GM21529 (cell line): ENCODE results near the gene TMEM158.

Source experiments
- ATAC-seq: cut with Tn5 transposase; IDR thresholded peaks from one replicate; pipeline ENCODE4 v1.9.1; 2021; ENCODE audit not compliant: unreplicated experiment

Gene TMEM158

GRCh38 chr3:45234250-45234649 is 8.2 kb upstream of the TMEM158 start:
- ATAC-seq, result no peak

- ATAC-seq, result no peak
Measured at GRCh38 chr3:45232521-45232920, 6.4 kb upstream of the TMEM158 start.

GRCh38 chr3:45227946-45228345 is 1.9 kb upstream of the TMEM158 start:
- no peak for ATAC-seq

DNA sequence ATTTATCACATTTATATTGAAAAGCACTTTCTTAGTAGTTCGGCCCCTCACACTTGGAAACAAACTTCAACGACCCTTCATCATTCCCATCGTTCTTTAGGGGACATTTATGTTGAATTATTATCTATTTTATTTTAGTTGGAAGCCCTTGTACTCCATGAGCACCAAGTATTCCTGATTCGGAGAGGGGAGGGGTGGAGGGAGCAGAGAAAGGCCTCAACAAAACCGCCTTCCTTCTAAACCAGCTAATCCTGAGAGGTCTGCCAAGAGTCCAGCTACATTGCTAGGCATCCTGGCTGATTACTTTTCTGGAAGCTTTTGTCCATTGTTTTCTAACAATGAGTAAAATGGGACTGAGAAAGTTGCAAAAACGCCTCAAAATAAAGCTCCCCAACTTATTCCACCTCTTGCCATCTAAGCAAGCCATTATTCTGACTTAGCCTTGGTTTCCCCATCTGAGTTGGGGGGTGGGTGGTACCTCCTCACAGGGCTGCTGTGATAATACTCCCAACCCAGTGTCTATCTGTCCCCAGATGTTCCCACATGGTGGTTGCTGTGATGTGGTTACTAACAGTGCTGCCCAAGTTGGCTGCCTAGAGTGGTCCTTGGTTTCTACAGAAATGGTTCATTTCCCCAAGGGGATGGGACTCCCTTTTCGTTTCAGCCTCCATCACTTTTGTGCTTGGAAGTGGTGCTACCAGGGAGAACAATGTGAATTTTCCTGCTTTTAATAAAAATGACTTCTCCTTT is 1.2 kb upstream of the TMEM158 start:
- ATAC-seq, result no peak

DNA sequence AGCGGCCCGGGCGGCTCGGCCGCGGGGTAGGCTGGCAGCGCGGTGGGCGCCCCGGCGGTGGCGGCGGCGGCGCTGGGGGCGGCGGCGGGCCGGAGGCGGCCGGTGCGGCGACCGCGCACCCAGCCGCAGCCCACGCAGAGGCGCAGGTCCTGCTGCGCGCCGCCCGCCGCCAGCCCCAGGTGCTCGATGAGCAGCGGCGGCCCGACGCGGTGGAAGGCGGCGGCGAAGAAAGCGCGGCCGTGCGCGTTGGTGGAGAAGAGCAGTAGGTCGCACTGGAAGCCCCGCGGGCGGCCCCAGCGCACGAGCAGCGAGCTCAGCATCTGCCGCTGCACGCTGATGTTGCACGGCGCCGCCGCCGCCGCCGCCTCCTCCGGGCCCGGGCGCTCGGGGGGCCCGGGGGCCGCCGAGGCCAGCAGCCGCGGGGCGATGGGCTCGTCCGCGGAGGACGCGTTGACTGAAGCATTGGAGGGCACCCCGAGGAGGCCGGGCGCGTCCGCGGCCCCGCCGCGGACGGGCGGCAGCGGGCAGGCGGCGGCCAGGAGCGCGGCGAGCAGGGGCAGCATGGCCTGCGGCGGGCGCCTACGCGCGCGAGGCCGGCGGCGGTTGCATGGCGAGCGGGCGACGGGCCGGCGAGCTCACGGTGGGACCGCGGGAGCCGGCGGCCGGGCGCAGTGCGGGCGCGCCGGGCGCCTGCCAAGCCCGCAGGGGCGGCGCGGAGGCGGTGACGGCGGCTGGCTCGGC is 452 bp downstream of the TMEM158 start:
- ATAC-seq, result peak; percentile 37

DNA sequence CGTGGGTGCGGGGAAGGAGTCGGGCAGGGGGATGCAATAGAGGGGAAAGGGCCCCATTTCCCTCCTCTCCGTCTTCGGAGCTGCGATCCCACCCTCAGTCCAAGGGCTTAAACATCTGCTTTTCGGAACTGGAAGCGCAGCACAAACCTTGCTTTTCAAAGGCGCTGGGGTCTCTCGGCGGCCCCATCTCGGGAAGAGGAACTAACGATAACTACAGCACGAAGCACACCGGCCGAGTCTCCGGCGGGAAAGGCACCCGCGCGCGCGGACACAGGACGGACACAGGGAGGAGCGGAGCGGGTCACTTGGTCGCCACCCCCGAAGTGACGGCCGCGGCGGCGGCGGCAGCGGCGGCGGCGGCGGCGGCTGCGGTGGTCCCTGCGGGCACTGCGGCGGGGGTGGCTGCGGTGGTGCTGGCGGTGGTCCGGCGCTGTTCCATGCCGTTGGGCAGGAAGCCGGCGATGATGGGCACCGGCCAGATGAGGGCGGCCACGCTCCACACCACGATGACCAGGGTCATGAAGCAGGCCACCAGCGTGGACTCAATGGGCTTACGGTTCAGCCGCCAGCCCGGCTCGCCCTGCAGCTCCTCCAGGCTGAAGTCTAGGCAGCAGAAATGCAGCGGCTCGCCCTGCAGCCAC is 1.1 kb downstream of the TMEM158 start:
- ATAC-seq, result peak; percentile 39

DNA sequence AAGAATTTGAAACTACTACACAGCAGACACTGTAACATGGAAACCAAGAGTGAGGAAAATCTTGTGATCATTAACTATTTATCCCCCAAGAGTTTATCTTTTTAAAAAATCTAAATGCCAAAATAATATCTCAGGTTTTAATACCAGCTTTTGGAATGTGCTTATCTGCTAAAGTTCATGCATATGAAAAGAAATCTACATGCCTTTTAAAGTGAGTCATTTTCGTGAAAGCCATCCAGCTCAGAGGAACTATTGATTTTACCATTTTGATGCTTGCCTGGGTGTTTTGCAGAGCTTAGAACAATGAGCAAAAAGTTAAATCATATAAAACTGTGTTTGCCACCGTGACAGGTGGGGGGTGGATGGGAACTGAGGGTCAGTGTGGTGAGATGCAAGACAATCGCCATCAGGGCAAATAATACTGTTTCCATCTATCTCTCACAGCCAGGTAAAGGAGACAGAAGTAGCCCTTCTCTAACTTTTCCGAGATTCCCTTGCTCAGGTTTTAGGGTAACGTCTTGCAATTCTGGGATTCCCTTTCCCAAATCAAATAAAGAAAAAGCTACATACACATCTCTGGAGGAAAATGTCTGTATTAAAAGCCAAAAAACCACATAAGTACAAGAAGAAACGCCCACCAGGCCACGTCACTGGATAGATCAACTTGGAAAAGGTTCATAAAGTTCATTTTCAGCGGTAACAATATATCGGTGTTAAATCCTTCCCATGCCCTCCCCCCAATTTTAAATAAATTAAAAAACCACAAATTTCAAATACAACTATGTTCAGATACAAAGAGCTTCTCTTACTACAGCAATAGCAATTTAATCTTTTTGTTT is 2.0 kb downstream of the TMEM158 start:
- no peak for ATAC-seq

DNA sequence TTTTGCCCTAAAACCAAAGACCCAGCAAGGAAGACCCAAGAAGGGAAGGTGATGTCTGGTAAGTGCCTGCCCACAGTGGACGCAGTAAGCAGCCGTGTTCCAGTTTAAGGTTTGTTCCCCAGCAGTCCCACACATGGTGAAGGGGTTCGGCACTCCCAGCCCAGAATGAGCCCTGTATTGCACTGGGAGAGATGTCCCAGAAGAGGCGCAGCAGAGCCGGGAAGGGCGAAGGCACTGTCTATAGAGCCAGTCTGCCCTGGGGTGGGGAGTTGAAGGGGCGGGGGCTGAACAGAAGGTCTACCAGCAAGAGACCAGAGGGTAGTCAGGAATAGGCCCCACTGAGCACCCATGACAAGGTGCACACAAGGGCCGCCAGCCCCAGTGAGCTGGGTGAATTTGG is 6.4 kb downstream of the TMEM158 start:
- no peak for ATAC-seq

DNA sequence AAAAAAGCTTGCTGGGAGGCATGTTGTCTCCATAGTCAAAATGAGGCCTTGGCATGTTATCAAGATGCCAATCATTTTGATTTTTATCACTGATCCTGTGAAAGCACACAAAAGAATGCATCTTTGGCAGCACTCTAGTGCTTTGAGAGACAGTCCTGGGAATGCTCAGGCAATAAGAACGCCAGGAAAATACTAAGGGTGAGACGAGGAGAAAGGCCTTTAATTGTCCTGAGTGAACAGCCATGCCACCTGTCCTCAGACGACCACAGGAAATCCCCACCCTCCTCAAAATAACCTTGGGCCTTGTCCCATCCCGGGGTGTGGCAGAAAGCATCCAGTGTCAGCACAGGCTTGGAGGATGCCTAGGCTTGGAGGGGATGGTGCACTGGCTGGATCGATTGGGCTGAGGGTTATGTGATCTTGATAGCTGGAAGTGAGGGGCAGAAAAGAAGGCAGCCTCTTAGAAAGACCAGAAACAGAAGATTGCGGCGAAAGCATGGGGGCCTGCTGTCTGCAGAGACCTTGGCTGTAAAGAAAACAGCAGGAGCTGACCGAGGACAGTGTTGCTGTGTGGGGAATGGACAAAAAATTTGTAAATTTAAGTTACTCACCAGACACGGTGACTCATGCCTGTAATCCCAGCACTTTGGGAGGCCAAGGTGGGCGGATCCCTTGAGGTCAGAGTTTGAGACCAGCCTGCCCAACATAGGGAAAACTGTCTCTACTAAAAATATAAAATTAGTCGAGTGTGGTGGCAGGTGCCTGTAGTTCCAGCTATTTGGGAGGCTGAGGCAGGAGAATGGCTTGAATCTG is 7.3 kb downstream of the TMEM158 start:
- ATAC-seq, result no peak

GRCh38 chr3:45216021-45216609 is 10.0 kb downstream of the TMEM158 start:
- no peak for ATAC-seq

- ATAC-seq, result no peak
Measured at GRCh38 chr3:45215466-45215865, 10.6 kb downstream of the TMEM158 start.

DNA sequence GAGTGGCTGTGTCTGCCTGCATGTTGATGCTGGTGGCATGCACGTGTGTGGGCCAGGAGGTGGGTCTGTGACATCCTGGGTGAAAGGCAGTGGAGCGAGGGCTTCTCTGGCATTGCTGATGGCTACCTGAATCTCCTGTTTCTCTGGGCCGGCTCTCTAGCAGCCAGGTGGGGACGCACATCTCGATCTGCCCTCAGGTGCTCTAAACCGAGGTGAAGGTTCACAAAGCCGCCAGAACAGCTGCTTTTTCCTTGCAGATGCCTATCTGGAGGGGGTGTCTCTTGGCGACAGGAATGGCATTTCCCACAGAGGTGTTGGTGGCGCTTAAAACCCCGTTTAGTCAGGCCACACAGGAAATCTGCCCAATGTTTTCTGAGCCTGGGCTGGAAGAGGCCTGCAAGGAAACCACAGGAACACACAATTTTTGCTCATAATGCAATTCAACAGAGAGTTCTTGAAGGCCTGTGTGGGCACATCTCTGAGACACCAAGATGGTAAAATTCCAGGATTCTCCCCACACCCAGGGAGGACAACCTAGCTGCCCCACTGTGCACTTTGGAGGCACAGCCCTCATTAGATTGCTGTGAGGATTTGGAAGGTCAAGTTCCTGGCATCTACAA is 11.9 kb downstream of the TMEM158 start:
- no peak for ATAC-seq

GRCh38 chr3:45212095-45212468 is 14.0 kb downstream of the TMEM158 start:
- no peak for ATAC-seq

- no peak for ATAC-seq
Measured at GRCh38 chr3:45211466-45212094, 14.5 kb downstream of the TMEM158 start.

DNA sequence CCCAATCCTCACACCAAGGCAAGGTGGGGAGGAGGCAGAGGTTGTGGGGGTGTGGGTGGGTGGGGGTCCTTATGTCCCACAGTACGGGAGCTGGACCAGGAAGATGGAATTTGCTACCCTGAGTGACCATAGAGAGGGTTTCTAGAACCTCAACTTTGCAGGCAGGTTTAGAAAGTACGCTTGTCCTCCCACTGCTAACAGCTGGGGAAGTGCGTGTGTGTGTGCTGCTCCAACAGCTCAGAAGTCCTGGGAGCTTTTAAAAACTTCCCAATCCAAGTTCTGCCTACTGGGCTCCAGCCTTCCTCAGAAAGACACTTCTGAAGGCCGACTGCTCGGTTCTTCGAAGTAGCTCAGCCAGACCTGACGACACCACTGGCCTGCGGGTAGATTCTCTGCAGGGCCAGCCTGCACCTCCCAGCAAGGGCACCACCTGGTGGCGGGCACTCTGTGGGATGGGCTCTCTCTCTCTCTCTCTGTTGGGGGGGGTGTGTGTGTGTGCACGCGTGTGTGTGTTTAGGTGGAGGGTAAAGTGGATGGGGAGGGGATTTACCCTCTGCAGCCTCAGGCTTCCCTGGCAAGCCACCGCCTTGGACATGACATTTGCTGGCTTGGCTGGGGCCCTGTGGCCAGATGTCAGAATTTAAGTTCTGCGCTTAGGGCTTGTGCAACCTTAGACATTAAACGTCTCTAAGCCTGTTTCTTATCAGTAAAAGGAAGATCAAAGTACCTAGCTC is 15.6 kb downstream of the TMEM158 start:
- no peak for ATAC-seq

GRCh38 chr3:45209526-45209925 is 16.6 kb downstream of the TMEM158 start:
- ATAC-seq, result no peak

DNA sequence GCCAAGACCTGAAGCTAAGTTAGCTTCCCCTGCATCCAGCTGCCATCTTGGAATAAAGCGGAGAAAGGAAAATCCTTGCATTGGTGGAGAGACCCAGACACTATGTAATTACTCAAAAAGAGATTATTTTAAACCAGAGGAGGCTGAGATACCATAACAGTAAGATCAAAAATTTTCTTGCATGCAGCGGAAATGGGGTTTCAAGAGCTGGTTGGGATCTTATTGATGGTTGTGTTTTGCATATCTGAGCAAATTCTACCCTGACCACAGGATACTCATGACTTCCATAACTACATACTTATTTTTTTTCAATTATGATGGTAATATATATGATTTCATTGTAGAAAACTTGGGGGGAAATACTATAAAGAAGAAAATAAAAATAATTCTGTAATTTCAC is 17.5 kb downstream of the TMEM158 start:
- ATAC-seq, result no peak

- no peak for ATAC-seq
Measured at GRCh38 chr3:45207446-45207845, 18.6 kb downstream of the TMEM158 start.
